Cardiac muscle cell (in vitro differentiated cells and primary cell): ENCODE measurements around the gene PLXNA2. TPM values are rescaled to one million over a fixed set of nuclear protein-coding genes. Genes with fewer than 3 reads are reported as not detected.
A peak's percentile ranks its signal among the peaks of the same experiment; 100 is the strongest.

Experiments used
- DNase-seq, 2 donors: peaks; one replicate each; pipeline versions ENCODE4 v3.0.0 to v3.0.0-alpha.2; 2010 to 2017; ENCODE audit warnings: low read depth in 1 of 2, low spot score in 1 of 2
- H3K27ac ChIP-seq: fragments of 200-600 bp; sonication (generic); 2 replicates; pipeline ENCODE4 v1.5.1; 2016
- H3K27me3 ChIP-seq: fragments of 200-600 bp; sonication (generic); 2 replicates; pipeline ENCODE4 v1.6.0; 2016; ENCODE audit warnings: control low read depth
- H3K36me3 ChIP-seq: fragments of 200-600 bp; sonication (generic); 2 replicates; pipeline ENCODE4 v1.5.1; 2016; ENCODE audit warnings: control low read depth
- H3K4me1 ChIP-seq: fragments of 200-600 bp; sonication (generic); 2 replicates; pipeline ENCODE4 v1.8.1; 2017; ENCODE audit warnings: low read depth, mild to moderate bottlenecking, mixed run types
- H3K4me3 ChIP-seq: fragments of 200-600 bp; sonication (generic); 2 replicates; pipeline ENCODE4 v1.5.1; 2016; ENCODE audit warnings: mild to moderate bottlenecking
- H3K9me3 ChIP-seq: fragments of 200-600 bp; sonication (generic); 2 replicates; pipeline ENCODE4 v1.5.1; 2017; ENCODE audit warnings: low read depth, mild to moderate bottlenecking, control low read depth
- CTCF ChIP-seq: IDR thresholded peaks from 2 replicates; pipeline ENCODE4 v1.5.1; 2012; ENCODE audit warnings: low read depth, mild to moderate bottlenecking, low read length
- polyA plus RNA-seq: library from polyadenylated mRNA; unstranded; fragments of >200 nt; fragmentation: Nextera tagmentation; extraction: Ambion mirVana; gene quantifications from 2 replicates; pipeline ENCODE4 v1.2.1, GENCODE V29; 2016
- total RNA-seq: library from RNA; depleted of rRNA; stranded (reverse); fragments of >200 nt; gene quantifications from 2 replicates; pipeline ENCODE4 v1.2.3, GENCODE V29; 2016

PLXNA2 gene
- total and polyA plus RNA-seq, 2 experiments from 2014 or later = 23.2 to 55.3 TPM

GRCh38 chr1:208083715-208084085 lies 160.5 kb downstream of the PLXNA2 start:
- no peak overlapping the region for H3K4me3 ChIP-seq
- H3K36me3 ChIP-seq = peaks cover 4% of the 10 kb centered on the region
- DNase-seq = no peak
- peaks cover 42% of the 10 kb centered on the region for H3K4me1 ChIP-seq
- no peak for TF ChIP-seq CTCF
- H3K27me3 ChIP-seq = no peaks in the 10 kb centered on the region
- no peak overlapping the region for H3K27ac ChIP-seq
- no peaks in the 10 kb centered on the region for H3K9me3 ChIP-seq

GRCh38 chr1:208083016-208083714 lies 161.0 kb downstream of the PLXNA2 start:
- Histone ChIP-seq H3K27ac (no peak overlapping the region), H3K36me3 (peaks cover 6% of the 10 kb centered on the region), H3K4me3 (no peak overlapping the region)

GRCh38 chr1:208081972-208082371 lies 162.2 kb downstream of the PLXNA2 start:
- Histone ChIP-seq H3K4me1 (peaks cover 42% of the 10 kb centered on the region), H3K27ac (no peak overlapping the region), H3K4me3 (no peak overlapping the region), H3K27me3 (no peaks in the 10 kb centered on the region), H3K36me3 (peaks cover 6% of the 10 kb centered on the region), H3K9me3 (no peaks in the 10 kb centered on the region)
- no peak for DNase-seq
- peak; percentile 17 for TF ChIP-seq CTCF

More at GRCh38 chr1:208083016-208083714, 161.0 kb downstream of the PLXNA2 start:
- DNase-seq = no peak
- no peaks in the 10 kb centered on the region for H3K9me3 ChIP-seq
- peaks cover 42% of the 10 kb centered on the region for H3K4me1 ChIP-seq
- H3K27me3 ChIP-seq = no peaks in the 10 kb centered on the region
- no peak for TF ChIP-seq CTCF

GRCh38 chr1:208080396-208081286 lies 163.5 kb downstream of the PLXNA2 start:
- peaks cover 31% of the 10 kb centered on the region for H3K4me1 ChIP-seq
- H3K36me3 ChIP-seq = peaks cover 6% of the 10 kb centered on the region

GRCh38 chr1:208079161-208079560 lies 165.0 kb downstream of the PLXNA2 start:
- H3K27me3 ChIP-seq = no peaks in the 10 kb centered on the region
- no peak for TF ChIP-seq CTCF
- peaks cover 29% of the 10 kb centered on the region for H3K4me1 ChIP-seq
- H3K36me3 ChIP-seq = peaks cover 10% of the 10 kb centered on the region
- no peak overlapping the region for H3K4me3 ChIP-seq
- no peaks in the 10 kb centered on the region for H3K9me3 ChIP-seq
- DNase-seq = no peak
- no peak overlapping the region for H3K27ac ChIP-seq

More at GRCh38 chr1:208080396-208081286, 163.5 kb downstream of the PLXNA2 start:
- no peaks in the 10 kb centered on the region for H3K9me3 ChIP-seq
- DNase-seq = no peak
- TF ChIP-seq CTCF = no peak
- H3K27ac ChIP-seq = no peak overlapping the region
- no peaks in the 10 kb centered on the region for H3K27me3 ChIP-seq
- H3K4me3 ChIP-seq = no peak overlapping the region
